ENCODE measurements around the gene CYTH2. TPM values are rescaled to one million over a fixed set of nuclear protein-coding genes. Genes with fewer than 3 reads are reported as not detected.

The CYTH2 gene
- total RNA-seq, 1 experiment from 2014 or later = 72.6 TPM

DNA sequence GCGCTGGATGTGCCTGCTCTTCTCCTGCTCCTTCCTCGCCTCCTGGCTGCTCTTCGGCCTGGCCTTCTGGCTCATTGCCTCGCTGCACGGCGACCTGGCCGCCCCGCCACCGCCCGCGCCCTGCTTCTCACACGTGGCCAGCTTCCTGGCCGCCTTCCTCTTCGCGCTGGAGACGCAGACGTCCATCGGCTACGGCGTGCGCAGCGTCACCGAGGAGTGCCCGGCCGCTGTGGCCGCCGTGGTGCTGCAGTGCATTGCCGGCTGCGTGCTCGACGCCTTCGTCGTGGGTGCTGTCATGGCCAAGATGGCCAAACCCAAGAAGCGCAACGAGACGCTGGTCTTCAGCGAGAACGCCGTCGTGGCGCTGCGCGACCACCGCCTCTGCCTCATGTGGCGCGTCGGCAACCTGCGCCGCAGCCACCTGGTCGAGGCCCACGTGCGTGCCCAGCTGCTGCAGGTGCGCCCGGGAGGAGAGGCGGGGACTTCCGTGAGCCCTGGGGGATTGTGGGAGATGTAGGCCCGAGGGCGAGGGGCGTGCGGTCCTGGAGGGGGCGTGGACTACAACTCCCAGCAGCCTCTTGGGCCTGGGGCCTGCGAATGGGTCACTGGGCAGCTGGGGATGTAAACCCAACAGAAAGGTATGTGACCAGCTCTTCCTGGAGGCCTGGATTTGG lies 7.0 kb upstream of the CYTH2 start (continued):
- TF ChIP-seq, protein P1, sequence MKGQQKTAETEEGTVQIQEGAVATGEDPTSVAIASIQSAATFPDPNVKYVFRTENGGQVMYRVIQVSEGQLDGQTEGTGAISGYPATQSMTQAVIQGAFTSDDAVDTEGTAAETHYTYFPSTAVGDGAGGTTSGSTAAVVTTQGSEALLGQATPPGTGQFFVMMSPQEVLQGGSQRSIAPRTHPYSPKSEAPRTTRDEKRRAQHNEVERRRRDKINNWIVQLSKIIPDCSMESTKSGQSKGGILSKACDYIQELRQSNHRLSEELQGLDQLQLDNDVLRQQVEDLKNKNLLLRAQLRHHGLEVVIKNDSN (CRISPR knock-in tag; IDR thresholded peaks at IDR 0.05) = peak; percentile 87
- TF ChIP-seq, protein P2, sequence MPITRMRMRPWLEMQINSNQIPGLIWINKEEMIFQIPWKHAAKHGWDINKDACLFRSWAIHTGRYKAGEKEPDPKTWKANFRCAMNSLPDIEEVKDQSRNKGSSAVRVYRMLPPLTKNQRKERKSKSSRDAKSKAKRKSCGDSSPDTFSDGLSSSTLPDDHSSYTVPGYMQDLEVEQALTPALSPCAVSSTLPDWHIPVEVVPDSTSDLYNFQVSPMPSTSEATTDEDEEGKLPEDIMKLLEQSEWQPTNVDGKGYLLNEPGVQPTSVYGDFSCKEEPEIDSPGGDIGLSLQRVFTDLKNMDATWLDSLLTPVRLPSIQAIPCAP (CRISPR knock-in tag; IDR thresholded peaks at IDR 0.05) = peak; percentile 99
- TF ChIP-seq ATF1 (CRISPR knock-in tag; IDR thresholded peaks at IDR 0.05) = peak; percentile 91
- TF ChIP-seq FOXP1 (CRISPR knock-in tag; IDR thresholded peaks at IDR 0.05; ENCODE audit: borderline replicate concordance) = peak; percentile 100
- TF ChIP-seq, protein P3, sequence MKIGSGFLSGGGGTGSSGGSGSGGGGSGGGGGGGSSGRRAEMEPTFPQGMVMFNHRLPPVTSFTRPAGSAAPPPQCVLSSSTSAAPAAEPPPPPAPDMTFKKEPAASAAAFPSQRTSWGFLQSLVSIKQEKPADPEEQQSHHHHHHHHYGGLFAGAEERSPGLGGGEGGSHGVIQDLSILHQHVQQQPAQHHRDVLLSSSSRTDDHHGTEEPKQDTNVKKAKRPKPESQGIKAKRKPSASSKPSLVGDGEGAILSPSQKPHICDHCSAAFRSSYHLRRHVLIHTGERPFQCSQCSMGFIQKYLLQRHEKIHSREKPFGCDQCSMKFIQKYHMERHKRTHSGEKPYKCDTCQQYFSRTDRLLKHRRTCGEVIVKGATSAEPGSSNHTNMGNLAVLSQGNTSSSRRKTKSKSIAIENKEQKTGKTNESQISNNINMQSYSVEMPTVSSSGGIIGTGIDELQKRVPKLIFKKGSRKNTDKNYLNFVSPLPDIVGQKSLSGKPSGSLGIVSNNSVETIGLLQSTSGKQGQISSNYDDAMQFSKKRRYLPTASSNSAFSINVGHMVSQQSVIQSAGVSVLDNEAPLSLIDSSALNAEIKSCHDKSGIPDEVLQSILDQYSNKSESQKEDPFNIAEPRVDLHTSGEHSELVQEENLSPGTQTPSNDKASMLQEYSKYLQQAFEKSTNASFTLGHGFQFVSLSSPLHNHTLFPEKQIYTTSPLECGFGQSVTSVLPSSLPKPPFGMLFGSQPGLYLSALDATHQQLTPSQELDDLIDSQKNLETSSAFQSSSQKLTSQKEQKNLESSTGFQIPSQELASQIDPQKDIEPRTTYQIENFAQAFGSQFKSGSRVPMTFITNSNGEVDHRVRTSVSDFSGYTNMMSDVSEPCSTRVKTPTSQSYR (CRISPR knock-in tag; IDR thresholded peaks at IDR 0.05) = peak; percentile 95
- TF ChIP-seq, protein P4, sequence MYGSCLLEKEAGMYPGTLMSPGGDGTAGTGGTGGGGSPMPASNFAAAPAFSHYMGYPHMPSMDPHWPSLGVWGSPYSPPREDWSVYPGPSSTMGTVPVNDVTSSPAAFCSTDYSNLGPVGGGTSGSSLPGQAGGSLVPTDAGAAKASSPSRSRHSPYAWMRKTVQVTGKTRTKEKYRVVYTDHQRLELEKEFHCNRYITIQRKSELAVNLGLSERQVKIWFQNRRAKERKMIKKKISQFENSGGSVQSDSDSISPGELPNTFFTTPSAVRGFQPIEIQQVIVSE (CRISPR knock-in tag; IDR thresholded peaks at IDR 0.05; ENCODE audit: borderline replicate concordance) = no peak
- peak; percentile 99 for TF ChIP-seq ETV6 (CRISPR knock-in tag; IDR thresholded peaks at IDR 0.05)
- no peak for TF ChIP-seq PRRX2 (CRISPR knock-in tag; IDR thresholded peaks at IDR 0.05)
- TF ChIP-seq ZNF263 (CRISPR knock-in tag; IDR thresholded peaks at IDR 0.05; ENCODE audit: low read depth) = no peak
- TF ChIP-seq, protein P5, sequence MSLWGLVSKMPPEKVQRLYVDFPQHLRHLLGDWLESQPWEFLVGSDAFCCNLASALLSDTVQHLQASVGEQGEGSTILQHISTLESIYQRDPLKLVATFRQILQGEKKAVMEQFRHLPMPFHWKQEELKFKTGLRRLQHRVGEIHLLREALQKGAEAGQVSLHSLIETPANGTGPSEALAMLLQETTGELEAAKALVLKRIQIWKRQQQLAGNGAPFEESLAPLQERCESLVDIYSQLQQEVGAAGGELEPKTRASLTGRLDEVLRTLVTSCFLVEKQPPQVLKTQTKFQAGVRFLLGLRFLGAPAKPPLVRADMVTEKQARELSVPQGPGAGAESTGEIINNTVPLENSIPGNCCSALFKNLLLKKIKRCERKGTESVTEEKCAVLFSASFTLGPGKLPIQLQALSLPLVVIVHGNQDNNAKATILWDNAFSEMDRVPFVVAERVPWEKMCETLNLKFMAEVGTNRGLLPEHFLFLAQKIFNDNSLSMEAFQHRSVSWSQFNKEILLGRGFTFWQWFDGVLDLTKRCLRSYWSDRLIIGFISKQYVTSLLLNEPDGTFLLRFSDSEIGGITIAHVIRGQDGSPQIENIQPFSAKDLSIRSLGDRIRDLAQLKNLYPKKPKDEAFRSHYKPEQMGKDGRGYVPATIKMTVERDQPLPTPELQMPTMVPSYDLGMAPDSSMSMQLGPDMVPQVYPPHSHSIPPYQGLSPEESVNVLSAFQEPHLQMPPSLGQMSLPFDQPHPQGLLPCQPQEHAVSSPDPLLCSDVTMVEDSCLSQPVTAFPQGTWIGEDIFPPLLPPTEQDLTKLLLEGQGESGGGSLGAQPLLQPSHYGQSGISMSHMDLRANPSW (CRISPR knock-in tag; conservative IDR thresholded peaks at IDR 0.05; ENCODE audit: low read depth) = no peak
- no peak for TF ChIP-seq FOXJ3 (CRISPR knock-in tag; IDR thresholded peaks at IDR 0.05; ENCODE audit: borderline replicate concordance)
- peak; percentile 91 for TF ChIP-seq CBFB (CRISPR knock-in tag; IDR thresholded peaks at IDR 0.05; ENCODE audit: low read depth)
- TF ChIP-seq JAZF1 (CRISPR knock-in tag; IDR thresholded peaks at IDR 0.05) = no peak
- TF ChIP-seq, protein P6, sequence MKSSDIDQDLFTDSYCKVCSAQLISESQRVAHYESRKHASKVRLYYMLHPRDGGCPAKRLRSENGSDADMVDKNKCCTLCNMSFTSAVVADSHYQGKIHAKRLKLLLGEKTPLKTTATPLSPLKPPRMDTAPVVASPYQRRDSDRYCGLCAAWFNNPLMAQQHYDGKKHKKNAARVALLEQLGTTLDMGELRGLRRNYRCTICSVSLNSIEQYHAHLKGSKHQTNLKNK (CRISPR knock-in tag; IDR thresholded peaks at IDR 0.05) = no peak
- peak; percentile 95 for TF ChIP-seq ZNF232 (CRISPR knock-in tag; IDR thresholded peaks at IDR 0.05)
- peak; percentile 89 for TF ChIP-seq MYBL2 (CRISPR knock-in tag; IDR thresholded peaks at IDR 0.05)
- TF ChIP-seq ZBTB21 (CRISPR knock-in tag; IDR thresholded peaks at IDR 0.05; ENCODE audit: borderline replicate concordance) = peak; percentile 97
- TF ChIP-seq EMX1 (CRISPR knock-in tag; IDR thresholded peaks at IDR 0.05) = no peak
- TF ChIP-seq, protein P7, sequence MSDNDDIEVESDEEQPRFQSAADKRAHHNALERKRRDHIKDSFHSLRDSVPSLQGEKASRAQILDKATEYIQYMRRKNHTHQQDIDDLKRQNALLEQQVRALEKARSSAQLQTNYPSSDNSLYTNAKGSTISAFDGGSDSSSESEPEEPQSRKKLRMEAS (CRISPR knock-in tag; IDR thresholded peaks at IDR 0.05) = peak; percentile 100
- TF ChIP-seq, protein P8, sequence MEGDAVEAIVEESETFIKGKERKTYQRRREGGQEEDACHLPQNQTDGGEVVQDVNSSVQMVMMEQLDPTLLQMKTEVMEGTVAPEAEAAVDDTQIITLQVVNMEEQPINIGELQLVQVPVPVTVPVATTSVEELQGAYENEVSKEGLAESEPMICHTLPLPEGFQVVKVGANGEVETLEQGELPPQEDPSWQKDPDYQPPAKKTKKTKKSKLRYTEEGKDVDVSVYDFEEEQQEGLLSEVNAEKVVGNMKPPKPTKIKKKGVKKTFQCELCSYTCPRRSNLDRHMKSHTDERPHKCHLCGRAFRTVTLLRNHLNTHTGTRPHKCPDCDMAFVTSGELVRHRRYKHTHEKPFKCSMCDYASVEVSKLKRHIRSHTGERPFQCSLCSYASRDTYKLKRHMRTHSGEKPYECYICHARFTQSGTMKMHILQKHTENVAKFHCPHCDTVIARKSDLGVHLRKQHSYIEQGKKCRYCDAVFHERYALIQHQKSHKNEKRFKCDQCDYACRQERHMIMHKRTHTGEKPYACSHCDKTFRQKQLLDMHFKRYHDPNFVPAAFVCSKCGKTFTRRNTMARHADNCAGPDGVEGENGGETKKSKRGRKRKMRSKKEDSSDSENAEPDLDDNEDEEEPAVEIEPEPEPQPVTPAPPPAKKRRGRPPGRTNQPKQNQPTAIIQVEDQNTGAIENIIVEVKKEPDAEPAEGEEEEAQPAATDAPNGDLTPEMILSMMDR (IDR thresholded peaks at IDR 0.05) = no peak
- TF ChIP-seq, protein P9, sequence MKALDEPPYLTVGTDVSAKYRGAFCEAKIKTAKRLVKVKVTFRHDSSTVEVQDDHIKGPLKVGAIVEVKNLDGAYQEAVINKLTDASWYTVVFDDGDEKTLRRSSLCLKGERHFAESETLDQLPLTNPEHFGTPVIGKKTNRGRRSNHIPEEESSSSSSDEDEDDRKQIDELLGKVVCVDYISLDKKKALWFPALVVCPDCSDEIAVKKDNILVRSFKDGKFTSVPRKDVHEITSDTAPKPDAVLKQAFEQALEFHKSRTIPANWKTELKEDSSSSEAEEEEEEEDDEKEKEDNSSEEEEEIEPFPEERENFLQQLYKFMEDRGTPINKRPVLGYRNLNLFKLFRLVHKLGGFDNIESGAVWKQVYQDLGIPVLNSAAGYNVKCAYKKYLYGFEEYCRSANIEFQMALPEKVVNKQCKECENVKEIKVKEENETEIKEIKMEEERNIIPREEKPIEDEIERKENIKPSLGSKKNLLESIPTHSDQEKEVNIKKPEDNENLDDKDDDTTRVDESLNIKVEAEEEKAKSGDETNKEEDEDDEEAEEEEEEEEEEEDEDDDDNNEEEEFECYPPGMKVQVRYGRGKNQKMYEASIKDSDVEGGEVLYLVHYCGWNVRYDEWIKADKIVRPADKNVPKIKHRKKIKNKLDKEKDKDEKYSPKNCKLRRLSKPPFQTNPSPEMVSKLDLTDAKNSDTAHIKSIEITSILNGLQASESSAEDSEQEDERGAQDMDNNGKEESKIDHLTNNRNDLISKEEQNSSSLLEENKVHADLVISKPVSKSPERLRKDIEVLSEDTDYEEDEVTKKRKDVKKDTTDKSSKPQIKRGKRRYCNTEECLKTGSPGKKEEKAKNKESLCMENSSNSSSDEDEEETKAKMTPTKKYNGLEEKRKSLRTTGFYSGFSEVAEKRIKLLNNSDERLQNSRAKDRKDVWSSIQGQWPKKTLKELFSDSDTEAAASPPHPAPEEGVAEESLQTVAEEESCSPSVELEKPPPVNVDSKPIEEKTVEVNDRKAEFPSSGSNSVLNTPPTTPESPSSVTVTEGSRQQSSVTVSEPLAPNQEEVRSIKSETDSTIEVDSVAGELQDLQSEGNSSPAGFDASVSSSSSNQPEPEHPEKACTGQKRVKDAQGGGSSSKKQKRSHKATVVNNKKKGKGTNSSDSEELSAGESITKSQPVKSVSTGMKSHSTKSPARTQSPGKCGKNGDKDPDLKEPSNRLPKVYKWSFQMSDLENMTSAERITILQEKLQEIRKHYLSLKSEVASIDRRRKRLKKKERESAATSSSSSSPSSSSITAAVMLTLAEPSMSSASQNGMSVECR (CRISPR knock-in tag; IDR thresholded peaks at IDR 0.05; ENCODE audit: borderline replicate concordance) = peak; percentile 99
- TF ChIP-seq OVOL2 (CRISPR knock-in tag; IDR thresholded peaks at IDR 0.05; ENCODE audit: borderline replicate concordance) = no peak

All from WTC11 (cell line).